Uterus (tissue), 4 donors: ENCODE measurements around the gene KATNAL1. TPM values are rescaled to one million over a fixed set of nuclear protein-coding genes. Genes with fewer than 3 reads are reported as not detected.

Source experiments
- DNase-seq, 2 donors: peaks; one replicate each; pipeline ENCODE4 v3.0.0-alpha.2; 2019 to 2020
- H3K27ac ChIP-seq, 2 donors: fragments of 200-600 bp; sonication (generic); 1 replicate in 1 of 2; 2 replicates in 1 of 2; pipeline ENCODE4 v1.5.1; 2016 to 2018
- H3K27me3 ChIP-seq, 2 donors: fragments of 200-600 bp; sonication (generic); one replicate each; pipeline ENCODE4 v1.5.1; 2018 to 2019; ENCODE audit warnings: control low read depth in 1 of 2
- H3K36me3 ChIP-seq, 2 donors: fragments of 200-600 bp; sonication (generic); one replicate each; pipeline ENCODE4 v1.5.1; 2019; ENCODE audit warnings: control low read depth in 1 of 2
- H3K4me1 ChIP-seq, 2 donors: fragments of 200-600 bp; sonication (generic); one replicate each; pipeline ENCODE4 v1.5.1; 2018 to 2019; ENCODE audit warnings: control low read depth in 1 of 2
- H3K4me3 ChIP-seq, 2 donors: fragments of 200-600 bp; sonication (generic); 1 replicate in 1 of 2; 2 replicates in 1 of 2; pipeline ENCODE4 v1.5.1; 2018 to 2019; ENCODE audit warnings: mild to moderate bottlenecking in 1 of 2
- H3K9me3 ChIP-seq, 2 donors: fragments of 200-600 bp; sonication (generic); one replicate each; pipeline ENCODE4 v1.5.1; 2019; ENCODE audit warnings: control low read depth in 1 of 2
- POLR2A ChIP-seq, 2 donors: fragments of 450-650 bp; IDR thresholded peaks; one replicate each; pipeline ENCODE4 v1.6.1; 2016; ENCODE audit warnings: antibody characterized with exemption in 2 of 2, mild to moderate bottlenecking in 1 of 2, moderate library complexity in 1 of 2
- intact Hi-C: fragments of 100-400 bp; cut with DNase I; formaldehyde crosslinking; loops from one replicate; pipeline ENCODE4 v1.15.1; 2023; ENCODE audit warnings: low total_unique reads
- total RNA-seq, 4 donors: library from RNA; depleted of rRNA in 3 of 4; stranded (reverse); fragments of >200 nt in 3 of 4; gene quantifications; one replicate each; pipeline versions ENCODE4 v1.1.0 to v1.2.4, GENCODE V29; 2014 to 2023
- TF ChIP-seq, protein P1 (sequence below), 4 experiments: fragments of 200-600 bp in 2 of 4; fragments of 450-650 bp in 2 of 4; sonication (generic) in 2 of 4; IDR thresholded peaks; one replicate each; pipeline ENCODE4 v1.5.1; 2016 to 2019; ENCODE audit warnings: antibody characterized with exemption in 4 of 4, mild to moderate bottlenecking in 2 of 4, moderate library complexity in 1 of 4
- donor health status: DM: yes; HTN: yes; CAD: no.

The KATNAL1 gene
- total RNA-seq, 4 donors from 2014 or later: 24.1 to 65.3 (median 49.9) TPM

DNA sequence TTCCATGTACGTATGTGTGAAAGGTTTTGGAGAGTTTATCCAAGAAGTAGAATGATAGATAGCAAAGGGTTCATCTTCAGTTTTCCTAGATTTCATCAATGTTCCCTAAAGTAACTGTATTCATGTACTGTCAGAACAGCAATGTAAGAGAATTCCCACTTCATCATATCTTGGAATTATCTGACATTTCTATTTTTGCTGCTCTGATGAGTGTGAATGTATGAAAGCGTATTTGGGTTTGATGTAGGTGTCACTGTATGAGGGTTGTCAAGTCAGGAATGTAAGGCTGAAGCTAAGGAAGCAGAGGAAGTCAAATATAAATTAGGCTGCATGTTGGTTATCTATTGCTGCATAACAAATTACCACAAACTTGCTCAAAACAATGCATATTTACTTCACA lies 7.2 kb upstream of the KATNAL1 start:
- intact Hi-C loops: no loop called here
- Histone ChIP-seq H3K9me3 (no peaks in the 10 kb centered on the region), H3K4me1 (peaks cover 0 to 4% of the 10 kb centered on the region in 2 donors), H3K4me3 (no peak overlapping the region), H3K27me3 (no peaks in the 10 kb centered on the region), H3K27ac (no peak overlapping the region), H3K36me3 (no peaks in the 10 kb centered on the region)
- no peak for DNase-seq
- no peak for TF ChIP-seq POLR2A (IDR thresholded peaks at IDR 0.05)
- TF ChIP-seq, protein P1, sequence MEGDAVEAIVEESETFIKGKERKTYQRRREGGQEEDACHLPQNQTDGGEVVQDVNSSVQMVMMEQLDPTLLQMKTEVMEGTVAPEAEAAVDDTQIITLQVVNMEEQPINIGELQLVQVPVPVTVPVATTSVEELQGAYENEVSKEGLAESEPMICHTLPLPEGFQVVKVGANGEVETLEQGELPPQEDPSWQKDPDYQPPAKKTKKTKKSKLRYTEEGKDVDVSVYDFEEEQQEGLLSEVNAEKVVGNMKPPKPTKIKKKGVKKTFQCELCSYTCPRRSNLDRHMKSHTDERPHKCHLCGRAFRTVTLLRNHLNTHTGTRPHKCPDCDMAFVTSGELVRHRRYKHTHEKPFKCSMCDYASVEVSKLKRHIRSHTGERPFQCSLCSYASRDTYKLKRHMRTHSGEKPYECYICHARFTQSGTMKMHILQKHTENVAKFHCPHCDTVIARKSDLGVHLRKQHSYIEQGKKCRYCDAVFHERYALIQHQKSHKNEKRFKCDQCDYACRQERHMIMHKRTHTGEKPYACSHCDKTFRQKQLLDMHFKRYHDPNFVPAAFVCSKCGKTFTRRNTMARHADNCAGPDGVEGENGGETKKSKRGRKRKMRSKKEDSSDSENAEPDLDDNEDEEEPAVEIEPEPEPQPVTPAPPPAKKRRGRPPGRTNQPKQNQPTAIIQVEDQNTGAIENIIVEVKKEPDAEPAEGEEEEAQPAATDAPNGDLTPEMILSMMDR (IDR thresholded peaks at IDR 0.05): no peak

DNA sequence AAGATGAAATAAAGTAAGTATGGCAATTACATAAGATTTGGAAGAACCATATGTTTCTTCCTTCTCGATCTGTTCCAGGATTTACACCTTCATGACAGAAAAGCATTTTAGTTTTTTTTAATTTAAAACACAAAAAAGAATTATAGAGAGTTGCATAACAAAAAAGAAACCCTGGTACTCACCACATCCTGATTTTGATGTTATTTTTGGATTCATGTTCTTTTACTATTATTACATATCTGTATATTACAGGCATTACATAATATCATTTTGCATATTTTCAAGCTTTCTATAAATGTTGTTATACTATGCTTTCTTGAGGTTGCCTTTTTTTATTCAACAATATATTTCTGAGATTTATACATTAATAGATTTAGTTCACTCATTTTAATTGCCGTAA lies 6.7 kb upstream of the KATNAL1 start:
- TF ChIP-seq, protein P1 (IDR thresholded peaks at IDR 0.05): no peak
- TF ChIP-seq POLR2A (IDR thresholded peaks at IDR 0.05): no peak
- DNase-seq: no peak
- H3K27me3 ChIP-seq: no peaks in the 10 kb centered on the region
- intact Hi-C loops: no loop called here
- H3K36me3 ChIP-seq: no peaks in the 10 kb centered on the region
- H3K9me3 ChIP-seq: no peaks in the 10 kb centered on the region
- H3K27ac ChIP-seq: no peak overlapping the region
- no peak overlapping the region for H3K4me3 ChIP-seq
- peaks cover 0 to 4% of the 10 kb centered on the region in 2 donors for H3K4me1 ChIP-seq

DNA sequence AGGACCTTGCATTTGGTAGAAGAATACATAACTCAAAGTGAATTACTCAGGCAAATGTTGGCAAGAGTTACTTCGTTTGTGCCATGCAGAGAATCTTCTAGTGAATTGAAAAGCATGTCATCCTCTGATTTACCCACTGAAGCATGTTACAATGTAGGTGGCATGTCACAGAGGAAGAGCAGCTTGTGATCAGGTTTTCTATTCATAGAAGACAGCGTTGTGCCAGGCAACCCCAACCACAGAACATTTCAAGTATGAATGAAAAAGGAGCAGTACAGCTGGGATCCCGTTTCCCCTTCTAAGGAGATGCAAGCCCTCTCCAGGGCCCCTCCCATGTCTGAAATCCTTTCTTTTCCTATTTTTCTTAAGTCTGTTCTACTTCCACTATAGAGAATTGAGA lies 6.0 kb upstream of the KATNAL1 start:
- DNase-seq: no peak
- intact Hi-C loops: no loop called here
- Histone ChIP-seq H3K27me3 (no peaks in the 10 kb centered on the region), H3K4me3 (no peak overlapping the region), H3K9me3 (no peaks in the 10 kb centered on the region), H3K27ac (no peak overlapping the region), H3K36me3 (no peaks in the 10 kb centered on the region), H3K4me1 (peaks cover 0 to 4% of the 10 kb centered on the region in 2 donors)
- TF ChIP-seq, protein P1 (IDR thresholded peaks at IDR 0.05): no peak
- TF ChIP-seq POLR2A (IDR thresholded peaks at IDR 0.05): no peak

DNA sequence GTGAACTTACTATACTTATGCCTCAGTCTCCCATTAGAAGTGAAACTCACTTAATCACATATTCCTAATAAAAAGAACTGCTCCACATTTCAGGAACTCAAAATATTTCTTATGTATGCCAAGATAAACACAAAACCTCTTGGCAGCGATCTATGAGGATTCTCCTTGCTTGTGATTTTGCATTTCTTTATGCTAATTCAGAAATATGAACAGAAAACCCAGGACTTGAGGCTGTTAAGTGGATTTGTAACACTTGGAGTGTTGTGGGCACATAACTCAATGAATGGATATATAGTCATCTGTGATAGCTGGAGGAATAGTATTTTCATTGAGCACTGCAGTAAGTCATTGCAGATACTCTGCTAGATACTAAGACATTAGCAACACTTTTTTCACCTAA lies 5.6 kb upstream of the KATNAL1 start:
- no peak for TF ChIP-seq POLR2A (IDR thresholded peaks at IDR 0.05)
- TF ChIP-seq, protein P1 (IDR thresholded peaks at IDR 0.05): no peak
- H3K4me3 ChIP-seq: no peak overlapping the region
- H3K9me3 ChIP-seq: no peaks in the 10 kb centered on the region
- no peak for DNase-seq
- H3K36me3 ChIP-seq: no peaks in the 10 kb centered on the region
- H3K4me1 ChIP-seq: peaks cover 0 to 4% of the 10 kb centered on the region in 2 donors
- H3K27me3 ChIP-seq: no peaks in the 10 kb centered on the region
- intact Hi-C loops: no loop called here
- no peak overlapping the region for H3K27ac ChIP-seq

DNA sequence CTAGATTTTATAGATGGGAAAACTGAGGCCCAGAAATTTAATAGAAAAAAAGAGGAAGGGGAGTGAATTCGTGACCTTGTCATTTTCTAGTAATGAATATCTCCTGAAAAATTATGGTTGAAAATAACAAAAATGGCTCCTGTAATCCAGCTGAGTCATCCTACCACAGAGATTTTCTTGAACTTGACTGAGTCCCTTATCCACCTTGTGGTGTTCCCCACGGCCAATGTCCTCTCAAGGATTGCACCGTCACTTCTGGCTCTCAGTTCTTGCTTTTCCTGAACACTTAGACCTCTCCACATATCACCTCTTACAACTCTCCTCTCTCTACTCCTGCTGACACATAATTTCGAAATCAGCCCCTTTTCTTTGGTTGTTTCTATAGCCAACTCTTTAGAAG lies 1.2 kb upstream of the KATNAL1 start:
- TF ChIP-seq POLR2A (IDR thresholded peaks at IDR 0.05): no peak
- TF ChIP-seq, protein P1 (IDR thresholded peaks at IDR 0.05): no peak
- H3K4me3 ChIP-seq: no peak overlapping the region
- H3K36me3 ChIP-seq: no peaks in the 10 kb centered on the region
- H3K9me3 ChIP-seq: no peaks in the 10 kb centered on the region
- peaks cover 0 to 4% of the 10 kb centered on the region in 2 donors for H3K4me1 ChIP-seq
- intact Hi-C loops: no loop called here
- H3K27ac ChIP-seq: peak overlapping the region; percentile 95 to 97
- no peak for DNase-seq
- H3K27me3 ChIP-seq: no peaks in the 10 kb centered on the region
